ENCODE measurements around the gene PTPRN2. TPM values are rescaled to one million over a fixed set of nuclear protein-coding genes. Genes with fewer than 3 reads are reported as not detected.

The PTPRN2 gene
- total and polyA plus RNA-seq, 9 of the 15 experiments (the other 6 are each of a cell fraction or from before 2014, with no cell fraction given): not detected

DNA sequence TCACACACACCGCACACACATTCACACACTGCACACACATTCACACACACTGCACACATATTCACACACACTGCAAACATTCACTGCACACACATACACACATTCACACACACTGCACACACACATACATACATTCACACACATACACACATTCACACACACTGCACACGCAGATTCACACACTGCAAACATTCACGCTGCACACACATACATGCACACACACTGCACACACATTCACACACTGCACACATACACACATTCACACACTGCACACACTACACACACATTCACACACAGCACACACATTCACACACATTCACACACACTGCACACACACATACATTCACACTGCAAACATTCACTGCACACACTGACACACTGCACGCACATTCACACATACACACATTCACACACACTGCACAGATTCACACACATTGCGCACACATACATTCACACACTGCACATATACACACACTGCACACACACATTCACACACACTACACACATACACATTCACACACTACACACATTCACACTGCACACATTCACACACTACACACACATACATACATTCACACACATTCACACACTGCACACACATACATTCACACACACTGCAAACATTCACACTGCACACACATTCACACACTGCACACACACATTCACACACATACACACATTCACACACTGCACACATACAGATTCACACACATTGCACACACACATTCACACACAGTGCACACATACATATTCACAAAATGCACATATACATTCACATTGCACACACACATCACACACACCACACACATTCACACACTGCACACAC is 325.1 kb downstream of the PTPRN2 start:
- peak; percentile 65 for FAIRE-seq
- BruUV-seq (replicated peaks): no TSS peak
- WGBS (ENCODE audit: insufficient coverage, low coverage, missing lambda C conversion rate): 34% methylated on average over 5 of the region's 5 CpGs
- DNase-seq (ENCODE audit: extremely low read depth in 1 of 4, low spot score in 3 of 4): no peak
- no peaks in the 10 kb centered on the region for H3K36me3 ChIP-seq (ENCODE audit: control insufficient read depth, insufficient read depth, low read length)
- no peak overlapping the region for H3K4me3 ChIP-seq
- H3K9ac ChIP-seq (ENCODE audit: insufficient read depth in 1 of 2, low read depth in 2 of 2, low read length in 2 of 2): no peak overlapping the region
- POLR2A ChIA-PET: no interaction called here
- peaks cover 19 to 47% of the 10 kb centered on the region in 2 experiments; a peak in 4 of 5 replicates for H3K27me3 ChIP-seq (ENCODE audit: control insufficient read depth in 2 of 2, insufficient read depth in 2 of 2, low read length in 2 of 2)
- intact Hi-C loops (cut with micrococcal nuclease) (no loop called here), in situ Hi-C loops (cut with MboI) (no loop called here)
- H2AFZ ChIP-seq (ENCODE audit: low read depth, low read length): no peak overlapping the region
- H4K20me1 ChIP-seq (replicated peaks; ENCODE audit: control insufficient read depth, insufficient read depth, low read length): peaks cover 3% of the 10 kb centered on the region; the same call in 1 of the 2 replicates
- H3K9me3 ChIP-seq (replicated peaks; ENCODE audit: control insufficient read depth, insufficient read depth, low read depth, low read length): peaks cover 9% of the 10 kb centered on the region; the same call in 1 of the 2 replicates
- H3K4me2 ChIP-seq (ENCODE audit: insufficient read depth, low read length): no peak overlapping the region
- H3K9me1 ChIP-seq (ENCODE audit: control insufficient read depth, insufficient read depth, low read length): no peaks in the 10 kb centered on the region
- ATAC-seq: no peak
- no peak overlapping the region for H3K27ac ChIP-seq (ENCODE audit: extremely low read depth, low read depth, low read length)
- H3K79me2 ChIP-seq (ENCODE audit: control insufficient read depth, insufficient read depth, low read length): no peaks in the 10 kb centered on the region
- no peaks in the 10 kb centered on the region for H3K4me1 ChIP-seq (replicated peaks in 1 of 2; ENCODE audit: control insufficient read depth in 2 of 2, insufficient read depth in 2 of 2, low read length in 2 of 2)
- CTCF ChIA-PET (ENCODE audit: low intra/inter-chr PET ratio): no interaction called here
- TF ChIP-seq HDAC1 (IDR thresholded peaks at IDR 0.05) (0 out of 4 replicates have a peak, but pooled peaks of 1 of the 2 experiments have one; percentile 23), STAT5A (IDR thresholded peaks at IDR 0.05; ENCODE audit: borderline replicate concordance, low read length) (no peak), ZBTB26 (CRISPR knock-in tag; IDR thresholded peaks at IDR 0.05) (peak; percentile 35; the same call in 1 of the 2 replicates), EGR1 (conservative IDR thresholded peaks at IDR 0.05) (no peak), SAFB (IDR thresholded peaks at IDR 0.05; ENCODE audit: borderline replicate concordance, low read depth, low read length) (no peak), HMBOX1 (IDR thresholded peaks at IDR 0.05) (no peak)
- TF ChIP-seq, protein P1, sequence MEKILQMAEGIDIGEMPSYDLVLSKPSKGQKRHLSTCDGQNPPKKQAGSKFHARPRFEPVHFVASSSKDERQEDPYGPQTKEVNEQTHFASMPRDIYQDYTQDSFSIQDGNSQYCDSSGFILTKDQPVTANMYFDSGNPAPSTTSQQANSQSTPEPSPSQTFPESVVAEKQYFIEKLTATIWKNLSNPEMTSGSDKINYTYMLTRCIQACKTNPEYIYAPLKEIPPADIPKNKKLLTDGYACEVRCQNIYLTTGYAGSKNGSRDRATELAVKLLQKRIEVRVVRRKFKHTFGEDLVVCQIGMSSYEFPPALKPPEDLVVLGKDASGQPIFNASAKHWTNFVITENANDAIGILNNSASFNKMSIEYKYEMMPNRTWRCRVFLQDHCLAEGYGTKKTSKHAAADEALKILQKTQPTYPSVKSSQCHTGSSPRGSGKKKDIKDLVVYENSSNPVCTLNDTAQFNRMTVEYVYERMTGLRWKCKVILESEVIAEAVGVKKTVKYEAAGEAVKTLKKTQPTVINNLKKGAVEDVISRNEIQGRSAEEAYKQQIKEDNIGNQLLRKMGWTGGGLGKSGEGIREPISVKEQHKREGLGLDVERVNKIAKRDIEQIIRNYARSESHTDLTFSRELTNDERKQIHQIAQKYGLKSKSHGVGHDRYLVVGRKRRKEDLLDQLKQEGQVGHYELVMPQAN (IDR thresholded peaks at IDR 0.05; ENCODE audit: borderline replicate concordance): peak; percentile 30; the same call in 1 of the 2 replicates
